Measurements from ENCODE around the gene FZD2.
"Not testable (repeated sequence)": the region's sequence is repeated elsewhere in the genome, so short reads cannot be mapped to it uniquely, and the experiment has no call there.

Gene FZD2

GRCh38 chr17:44556832-44557606 lies at the start of gene FZD2:
TSS of gene FZD2 (plus strand) at chr17:44557484. CDS start at chr17:44557689, 205 bp downstream.
- Mint-ChIP-seq H3K9me3 (no peaks in the 10 kb centered on the region), H3K27me3 (peaks cover 82% of the 10 kb centered on the region), H3K27ac (no peak within 1 kb of the TSS), H3K36me3 (ENCODE audit: low read depth) (no peaks in the 10 kb centered on the region), H3K4me3 (peak within 1 kb of the TSS; percentile 83), H3K4me1 (ENCODE audit: low read depth) (peaks cover 24% of the 10 kb centered on the region)
- DNase-seq: peak; percentile 62

DNA sequence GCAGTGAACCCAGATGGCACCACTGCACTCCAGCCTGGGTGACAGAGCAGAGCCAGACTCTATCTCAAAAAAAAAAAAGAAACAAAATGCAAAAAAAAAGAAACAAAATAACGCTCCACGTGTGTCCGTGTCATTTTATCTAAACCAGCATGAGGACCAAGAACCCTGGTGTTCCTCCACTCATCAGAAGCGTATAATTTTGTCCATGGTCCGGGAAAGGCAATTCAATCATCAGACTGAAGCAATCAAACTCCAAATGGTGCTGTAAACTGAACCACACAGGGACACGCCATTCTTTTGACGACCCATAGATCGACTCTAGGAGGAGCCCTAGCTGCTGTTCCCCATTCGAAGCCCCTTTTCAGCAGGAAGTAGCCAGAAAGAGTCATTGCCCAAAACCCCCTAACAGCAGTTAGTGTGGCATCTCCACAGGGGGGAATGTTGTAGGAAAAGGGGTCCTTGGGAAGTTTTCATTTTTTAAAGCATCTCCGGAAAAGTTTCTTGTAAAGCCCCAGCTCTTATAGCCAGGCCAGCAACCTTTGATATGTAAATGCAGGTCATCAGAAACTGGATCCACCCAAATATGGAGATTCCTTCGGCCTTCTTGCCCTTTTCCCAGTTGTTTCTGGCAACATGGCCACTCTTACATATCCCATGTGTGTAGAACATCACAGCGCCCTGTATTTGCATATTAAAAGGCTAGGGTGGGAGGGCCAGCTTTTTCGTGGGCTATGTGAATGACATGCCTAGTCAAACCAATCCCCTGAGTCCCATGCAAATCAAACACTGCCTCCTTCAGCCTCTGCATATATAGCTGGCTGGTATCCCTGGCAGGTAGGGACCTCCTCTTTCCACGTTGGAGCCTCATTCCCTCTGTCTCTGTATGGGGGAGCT lies 45.8 kb upstream of the FZD2 start:
- H3K27ac Mint-ChIP-seq; H3K9me3 Mint-ChIP-seq; H3K36me3 Mint-ChIP-seq (ENCODE audit: low read depth); H3K4me1 Mint-ChIP-seq (ENCODE audit: low read depth); DNase-seq; H3K4me3 Mint-ChIP-seq; H3K27me3 Mint-ChIP-seq: not testable (repeated sequence)

GRCh38 chr17:44518032-44518431 lies 39.3 kb upstream of the FZD2 start:
- H3K4me1 Mint-ChIP-seq (ENCODE audit: low read depth): no peaks in the 10 kb centered on the region
- H3K4me3 Mint-ChIP-seq: no peak overlapping the region
- H3K27ac Mint-ChIP-seq: no peak overlapping the region
- peaks cover 23% of the 10 kb centered on the region for H3K27me3 Mint-ChIP-seq
- no peaks in the 10 kb centered on the region for H3K9me3 Mint-ChIP-seq
- H3K36me3 Mint-ChIP-seq (ENCODE audit: low read depth): no peaks in the 10 kb centered on the region
- no peak for DNase-seq

DNA sequence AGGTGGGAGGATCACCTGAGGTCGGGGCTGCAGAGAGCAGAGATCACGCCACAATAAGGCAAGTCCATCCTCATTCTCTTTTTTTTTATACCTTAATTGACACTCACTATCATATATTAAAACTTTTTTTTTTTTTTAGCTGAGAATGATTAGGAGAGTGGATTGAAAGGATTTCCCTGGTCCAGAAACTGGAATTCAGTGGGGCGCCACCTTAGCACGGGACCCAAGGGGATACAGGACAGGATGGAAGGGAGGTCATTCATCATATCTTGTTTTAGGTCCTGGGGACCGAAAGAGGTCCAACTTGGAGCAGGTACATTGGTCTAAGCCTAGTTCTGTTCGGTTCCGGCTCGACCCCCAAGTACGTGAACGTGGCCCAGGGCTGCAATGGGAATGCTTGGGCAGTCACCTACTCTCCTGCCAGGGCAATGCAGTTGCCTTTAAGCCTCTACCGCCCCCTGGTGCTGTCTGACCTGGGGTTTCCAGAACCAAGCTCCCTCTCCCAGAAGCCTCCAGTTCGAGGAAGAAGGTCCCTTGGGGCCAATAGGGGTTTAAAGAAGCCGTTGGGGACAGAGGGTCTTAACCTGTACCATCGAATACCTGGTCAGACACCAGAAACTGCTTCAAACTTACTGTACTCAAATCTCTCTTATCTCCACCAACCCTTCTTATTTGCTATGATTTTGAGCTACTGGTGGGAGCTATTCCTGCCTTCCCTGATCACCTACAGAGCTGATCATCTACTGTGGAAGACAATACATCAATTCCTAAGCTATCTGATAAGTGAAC lies 34.2 kb upstream of the FZD2 start:
- H3K4me3 Mint-ChIP-seq: no peak overlapping the region

DNA sequence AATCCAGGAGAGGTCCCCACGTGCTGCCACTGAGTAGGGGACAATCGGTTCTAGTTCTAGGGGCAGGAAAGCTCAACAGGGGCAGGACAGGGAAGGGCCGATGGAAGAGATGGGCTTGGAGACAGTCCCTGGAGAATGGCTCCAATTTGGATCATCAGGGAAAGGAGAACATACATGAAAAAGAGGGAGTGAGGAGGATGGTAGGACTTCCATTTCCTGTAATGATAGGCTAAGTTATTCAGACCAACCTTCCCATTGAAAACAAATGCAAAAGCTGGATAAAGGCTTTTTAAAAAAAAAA lies 33.7 kb upstream of the FZD2 start:
- no peaks in the 10 kb centered on the region for H3K36me3 Mint-ChIP-seq (ENCODE audit: low read depth)
- peaks cover 6% of the 10 kb centered on the region for H3K9me3 Mint-ChIP-seq
- H3K27ac Mint-ChIP-seq: no peak overlapping the region
- H3K27me3 Mint-ChIP-seq: peaks cover 17% of the 10 kb centered on the region
- H3K4me3 Mint-ChIP-seq: no peak overlapping the region
- no peak for DNase-seq
- H3K4me1 Mint-ChIP-seq (ENCODE audit: low read depth): no peaks in the 10 kb centered on the region

More for the DNA sequence above, 34.2 kb upstream of the FZD2 start:
- Mint-ChIP-seq H3K27ac (no peak overlapping the region), H3K9me3 (peaks cover 6% of the 10 kb centered on the region), H3K36me3 (ENCODE audit: low read depth) (no peaks in the 10 kb centered on the region), H3K27me3 (peaks cover 22% of the 10 kb centered on the region), H3K4me1 (ENCODE audit: low read depth) (no peaks in the 10 kb centered on the region)
- DNase-seq: peak; percentile 66

GRCh38 chr17:44527102-44527501 lies 30.2 kb upstream of the FZD2 start:
- Mint-ChIP-seq H3K27me3 (peaks cover 20% of the 10 kb centered on the region), H3K4me1 (ENCODE audit: low read depth) (no peaks in the 10 kb centered on the region), H3K4me3 (no peak overlapping the region), H3K36me3 (ENCODE audit: low read depth) (no peaks in the 10 kb centered on the region), H3K9me3 (peaks cover 6% of the 10 kb centered on the region), H3K27ac (no peak overlapping the region)
- no peak for DNase-seq

- Mint-ChIP-seq H3K27me3 (peaks cover 20% of the 10 kb centered on the region), H3K4me1 (ENCODE audit: low read depth) (no peaks in the 10 kb centered on the region), H3K9me3 (peaks cover 6% of the 10 kb centered on the region), H3K4me3 (no peak overlapping the region), H3K36me3 (ENCODE audit: low read depth) (no peaks in the 10 kb centered on the region), H3K27ac (no peak overlapping the region)
- DNase-seq: no peak
Measured at GRCh38 chr17:44527954-44528353, 29.3 kb upstream of the FZD2 start.

- no peak for DNase-seq
- Mint-ChIP-seq H3K4me1 (ENCODE audit: low read depth) (peaks cover 8% of the 10 kb centered on the region), H3K27ac (no peak overlapping the region)
Measured at GRCh38 chr17:44529864-44530263, 27.4 kb upstream of the FZD2 start.

DNA sequence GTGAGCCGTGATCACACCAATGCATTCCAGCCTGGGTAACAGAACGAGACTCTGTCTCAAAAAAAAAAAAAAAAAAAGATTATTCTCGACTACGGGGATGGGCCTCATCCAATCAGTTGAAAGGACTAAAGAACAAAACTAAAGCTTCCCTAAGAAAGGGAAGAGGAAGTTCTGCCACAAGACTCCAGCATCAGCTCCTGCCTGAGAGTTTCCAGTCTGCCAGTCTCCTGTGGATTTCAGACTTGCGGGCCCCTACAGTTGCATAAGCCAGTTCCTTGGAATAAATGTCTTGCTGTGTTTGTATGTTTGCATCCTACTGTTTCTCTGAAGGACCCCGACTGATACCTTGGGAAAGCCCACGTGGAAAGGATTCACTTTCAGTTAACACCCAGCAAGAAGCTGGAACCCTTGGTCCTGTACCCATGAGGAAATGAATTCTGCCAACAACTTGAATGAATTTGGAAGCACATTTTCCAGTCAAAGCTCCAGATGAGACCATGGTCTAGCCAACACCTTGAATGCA lies 26.3 kb upstream of the FZD2 start:
- no peaks in the 10 kb centered on the region for H3K36me3 Mint-ChIP-seq (ENCODE audit: low read depth)
- peaks cover 6% of the 10 kb centered on the region for H3K9me3 Mint-ChIP-seq
- H3K4me3 Mint-ChIP-seq: no peak overlapping the region
- no peak overlapping the region for H3K27ac Mint-ChIP-seq
- H3K27me3 Mint-ChIP-seq: peaks cover 16% of the 10 kb centered on the region
- DNase-seq: no peak
- H3K4me1 Mint-ChIP-seq (ENCODE audit: low read depth): peaks cover 8% of the 10 kb centered on the region

More at GRCh38 chr17:44529864-44530263, 27.4 kb upstream of the FZD2 start:
- Mint-ChIP-seq H3K4me3 (no peak overlapping the region), H3K27me3 (peaks cover 16% of the 10 kb centered on the region), H3K36me3 (ENCODE audit: low read depth) (no peaks in the 10 kb centered on the region), H3K9me3 (peaks cover 6% of the 10 kb centered on the region)

GRCh38 chr17:44533533-44534246 lies 23.6 kb upstream of the FZD2 start:
- Mint-ChIP-seq H3K4me3 (peak overlapping the region; percentile 39), H3K4me1 (ENCODE audit: low read depth) (peaks cover 8% of the 10 kb centered on the region), H3K36me3 (ENCODE audit: low read depth) (no peaks in the 10 kb centered on the region), H3K27me3 (peaks cover 13% of the 10 kb centered on the region), H3K27ac (peak overlapping the region; percentile 42), H3K9me3 (no peaks in the 10 kb centered on the region)
- peak; percentile 89 for DNase-seq

DNA sequence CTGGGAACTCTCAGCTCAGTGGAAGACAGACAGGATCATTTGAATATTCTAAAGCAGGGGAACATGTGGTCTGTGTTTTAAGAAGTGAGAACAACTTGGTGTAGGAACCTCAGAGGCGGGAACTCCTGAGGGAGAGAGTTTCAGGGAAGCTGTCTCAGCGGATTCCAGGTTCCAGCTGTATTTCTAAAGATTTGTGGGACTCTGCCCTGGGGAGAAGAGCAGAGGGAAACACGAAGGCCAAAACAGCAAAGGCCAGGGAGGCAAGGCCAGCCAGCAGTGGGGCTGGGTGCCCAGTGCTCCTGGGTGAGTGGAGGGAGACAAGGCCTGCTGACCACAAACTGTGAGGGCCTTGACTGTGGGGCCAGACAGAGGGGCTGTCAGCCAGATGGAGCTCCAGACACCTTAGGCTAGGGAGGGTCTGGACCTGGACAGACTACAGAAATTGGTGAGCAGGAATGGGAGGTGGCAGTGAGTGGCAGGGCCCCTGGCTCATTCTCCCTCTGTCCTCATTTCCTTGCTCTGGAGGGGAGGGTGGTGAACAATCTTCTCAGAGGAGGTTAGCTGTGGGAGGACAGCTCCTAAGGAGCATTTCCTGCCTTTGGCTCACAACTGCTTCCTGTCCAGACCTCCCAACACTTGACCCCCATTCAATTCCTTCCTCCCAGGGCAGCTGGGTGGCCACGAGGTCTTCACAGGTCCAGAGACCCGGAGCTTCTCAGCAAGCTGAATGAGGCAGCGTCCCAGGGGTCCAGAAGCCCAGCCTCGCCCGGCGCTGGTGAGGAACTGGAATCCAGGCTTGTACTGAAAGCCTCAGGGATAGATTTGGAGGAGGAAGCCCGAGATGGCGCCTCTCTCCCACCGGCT lies 21.0 kb upstream of the FZD2 start:
- H3K27me3 Mint-ChIP-seq: peaks cover 17% of the 10 kb centered on the region
- H3K36me3 Mint-ChIP-seq (ENCODE audit: low read depth): no peaks in the 10 kb centered on the region
- H3K4me3 Mint-ChIP-seq: no peak overlapping the region
- H3K9me3 Mint-ChIP-seq: no peaks in the 10 kb centered on the region
- H3K27ac Mint-ChIP-seq: no peak overlapping the region
- no peak for DNase-seq
- H3K4me1 Mint-ChIP-seq (ENCODE audit: low read depth): peaks cover 8% of the 10 kb centered on the region

- H3K4me1 Mint-ChIP-seq (ENCODE audit: low read depth); H3K27ac Mint-ChIP-seq; DNase-seq; H3K4me3 Mint-ChIP-seq; H3K9me3 Mint-ChIP-seq; H3K36me3 Mint-ChIP-seq (ENCODE audit: low read depth): not testable (repeated sequence)
- peaks cover 25% of the 10 kb centered on the region for H3K27me3 Mint-ChIP-seq
Measured at GRCh38 chr17:44537922-44538321, 19.4 kb upstream of the FZD2 start.

- Mint-ChIP-seq H3K36me3 (ENCODE audit: low read depth) (no peaks in the 10 kb centered on the region), H3K4me1 (ENCODE audit: low read depth) (no peaks in the 10 kb centered on the region), H3K27me3 (peaks cover 42% of the 10 kb centered on the region), H3K9me3 (no peaks in the 10 kb centered on the region), H3K4me3 (no peak overlapping the region), H3K27ac (no peak overlapping the region)
- DNase-seq: no peak
Measured at GRCh38 chr17:44539673-44540072, 17.6 kb upstream of the FZD2 start.

Measured in activated T-cell treated with anti-CD3 and anti-CD28 coated beads, Interleukin-2, amount 50 U/mL, for 24 hours (primary cell).